NB4 (cell line): ENCODE data around the gene ZNF827.

ENCODE experiments used
- DNase-seq: peaks from one replicate; pipeline ENCODE4 v3.0.0; 2010; ENCODE audit warnings: low read depth
- H3K4me3 ChIP-seq: one replicate; pipeline ENCODE4 v1.5.1; 2011; ENCODE audit warnings: mild to moderate bottlenecking, low read depth, low read length, moderate library complexity
- CTCF ChIP-seq: IDR thresholded peaks from one replicate; pipeline ENCODE4 v1.5.1; 2012; ENCODE audit warnings: low read depth, low read length
- MAX ChIP-seq: IDR thresholded peaks from 2 replicates; pipeline ENCODE4 v1.6.1; 2011; ENCODE audit warnings: low read depth, low read length
- MYC ChIP-seq: IDR thresholded peaks from 2 replicates; pipeline ENCODE4 v1.6.1; 2011; ENCODE audit warnings: low read depth, low read length
- POLR2A ChIP-seq: IDR thresholded peaks from 2 replicates; pipeline ENCODE4 v1.6.1; 2011; ENCODE audit warnings: mild to moderate bottlenecking; ENCODE audit not compliant: insufficient read length; ENCODE audit errors: extremely low read depth

The ZNF827 gene

GRCh38 chr4:145819101-145819852 lies 119.3 kb downstream of the ZNF827 start:
- TF ChIP-seq POLR2A (no peak), MAX (no peak), MYC (no peak), CTCF (no peak)

GRCh38 chr4:145818011-145818410 lies 120.6 kb downstream of the ZNF827 start:
- H3K4me3 ChIP-seq = no peak overlapping the region
- no peak for DNase-seq
- TF ChIP-seq POLR2A (no peak), CTCF (no peak), MAX (no peak), MYC (no peak)

More at GRCh38 chr4:145819101-145819852, 119.3 kb downstream of the ZNF827 start:
- DNase-seq = no peak
- H3K4me3 ChIP-seq = no peak overlapping the region

GRCh38 chr4:145816091-145816490 lies 122.5 kb downstream of the ZNF827 start:
- TF ChIP-seq CTCF (no peak), MAX (no peak), POLR2A (no peak), MYC (no peak)
- H3K4me3 ChIP-seq = no peak overlapping the region
- DNase-seq = no peak

GRCh38 chr4:145815626-145816025 lies 123.0 kb downstream of the ZNF827 start:
- TF ChIP-seq CTCF = no peak
- no peak for TF ChIP-seq MAX
- TF ChIP-seq MYC = no peak
- TF ChIP-seq POLR2A = no peak
- no peak for DNase-seq
- no peak overlapping the region for H3K4me3 ChIP-seq

- no peak for TF ChIP-seq MYC
- DNase-seq = no peak
- no peak overlapping the region for H3K4me3 ChIP-seq
Observed at GRCh38 chr4:145815027-145815612, 123.5 kb downstream of the ZNF827 start.

GRCh38 chr4:145814246-145814645 lies 124.4 kb downstream of the ZNF827 start:
- TF ChIP-seq MYC = no peak
- no peak for TF ChIP-seq POLR2A
- no peak for TF ChIP-seq CTCF
- no peak for TF ChIP-seq MAX
- no peak overlapping the region for H3K4me3 ChIP-seq
- DNase-seq = no peak
